ENCODE results near the gene CDH2.
"Not testable (repeated sequence)": the region's sequence is repeated elsewhere in the genome, so short reads cannot be mapped to it uniquely, and the experiment has no call there.

CDH2 gene

DNA sequence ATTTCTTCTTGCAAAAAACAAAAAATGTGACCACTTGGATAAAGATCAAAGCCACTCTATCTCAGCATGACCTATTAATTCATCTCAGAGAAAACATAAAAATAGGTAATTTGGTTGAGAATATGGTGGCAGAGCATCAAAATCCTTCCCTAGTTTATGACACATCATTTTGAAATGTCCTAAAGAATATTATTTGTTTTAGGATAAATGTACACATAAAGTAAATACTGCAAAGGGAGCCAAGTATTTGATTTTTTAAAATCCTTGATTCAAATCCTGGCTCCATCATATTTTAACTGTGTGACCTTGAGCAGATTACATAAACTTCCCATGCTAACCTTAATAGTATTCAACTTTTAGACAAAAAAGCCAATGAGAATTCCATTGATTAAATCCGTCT lies 206.6 kb downstream of the CDH2 start:
- no peak for DNase-seq

DNA sequence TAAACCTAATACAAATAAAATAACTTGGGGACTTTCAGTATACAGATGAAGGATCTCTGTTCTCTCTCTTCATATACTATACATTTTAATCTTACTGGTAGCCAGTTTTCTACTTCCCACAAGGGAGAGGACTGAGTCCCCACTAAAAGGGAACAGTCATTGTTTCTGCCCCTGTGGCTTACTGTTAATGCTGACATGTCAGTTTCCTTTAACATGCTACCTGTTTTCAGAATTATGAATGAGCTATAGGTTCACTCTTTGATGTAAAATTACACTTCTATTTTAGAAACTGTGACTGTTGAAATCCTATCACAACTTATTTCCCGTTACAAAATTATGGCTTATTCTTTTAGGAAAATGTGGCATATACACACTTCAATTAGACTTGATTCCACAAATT lies 207.7 kb downstream of the CDH2 start:
- no peak for DNase-seq

DNA sequence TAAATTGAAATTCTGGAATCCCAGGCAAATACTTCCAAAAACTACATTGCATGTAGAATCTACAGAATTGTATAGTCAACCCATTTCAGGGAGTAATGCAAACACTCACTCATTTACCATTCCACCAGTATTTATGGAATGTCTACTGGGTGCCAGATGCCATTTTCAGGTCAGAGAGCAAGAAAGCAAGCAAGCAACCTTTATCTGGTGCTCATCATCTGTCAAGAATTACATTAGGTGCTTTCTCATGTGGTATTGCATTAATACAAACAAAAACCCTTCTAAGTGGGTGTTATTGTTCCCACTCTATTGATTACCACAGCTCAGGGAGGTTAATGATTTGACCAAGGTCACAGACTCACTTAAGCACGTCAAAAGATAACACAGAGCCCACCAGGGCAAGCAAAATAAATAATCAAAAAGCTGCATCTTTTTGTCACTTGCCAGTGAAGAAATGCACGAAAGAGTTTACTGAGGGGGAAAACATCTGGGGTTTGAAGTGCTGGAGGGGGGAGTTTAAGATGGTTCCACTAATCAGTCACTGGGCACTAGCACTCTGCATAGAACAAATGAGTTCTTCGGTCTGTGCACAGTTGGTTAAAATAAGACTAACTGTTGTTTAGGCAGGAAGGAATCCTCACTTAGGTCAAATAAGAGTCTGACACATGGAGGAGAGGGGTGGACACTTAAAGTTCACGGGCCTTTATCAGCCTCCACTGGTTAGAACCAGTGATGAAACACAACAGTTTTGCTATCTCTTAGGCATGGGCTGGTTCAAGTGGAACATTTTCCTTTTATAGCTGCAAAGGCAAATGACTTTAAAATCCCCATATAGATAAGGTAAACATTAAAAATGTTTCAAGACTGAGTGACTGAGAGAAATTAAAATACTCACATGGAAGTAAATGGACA lies 208.8 kb downstream of the CDH2 start:
- DNase-seq = no peak

DNA sequence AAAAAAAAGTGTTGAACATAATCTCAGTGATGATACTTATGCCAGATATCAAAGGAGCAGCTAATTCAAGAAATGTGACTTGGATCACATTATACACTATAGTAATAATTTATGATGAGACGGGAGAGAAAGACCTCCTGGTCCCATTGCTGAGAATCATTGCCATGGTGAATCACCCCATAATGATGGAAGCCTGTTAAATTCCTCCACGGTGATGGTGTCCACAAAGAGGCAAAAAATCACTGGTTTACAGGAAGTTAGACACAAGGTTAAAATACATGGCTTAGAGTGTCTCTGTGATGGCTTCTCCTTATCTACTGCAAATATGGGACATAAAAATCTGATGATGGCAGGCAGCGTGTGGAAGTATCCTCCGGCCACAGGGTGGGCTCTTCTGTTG lies 210.0 kb downstream of the CDH2 start:
- DNase-seq = no peak

DNA sequence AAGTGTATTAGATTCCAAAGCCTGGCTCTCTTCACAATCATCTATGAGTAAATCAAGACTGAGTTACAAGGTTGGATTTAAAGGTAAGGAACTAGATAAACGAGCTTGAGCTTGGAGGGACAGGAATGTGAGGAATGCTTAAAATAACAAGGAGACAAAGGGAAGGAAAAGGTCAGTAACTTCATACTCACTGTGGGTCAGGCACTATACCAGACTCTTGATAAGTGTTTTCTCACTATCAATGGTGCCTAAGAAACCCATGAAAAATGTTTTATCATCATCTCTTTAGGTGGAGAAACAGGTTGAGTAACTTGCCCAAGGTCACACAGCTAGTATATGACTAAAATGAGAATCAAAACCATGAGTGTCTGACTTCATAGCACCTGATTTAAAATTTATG lies 212.1 kb downstream of the CDH2 start:
- DNase-seq = no peak

DNA sequence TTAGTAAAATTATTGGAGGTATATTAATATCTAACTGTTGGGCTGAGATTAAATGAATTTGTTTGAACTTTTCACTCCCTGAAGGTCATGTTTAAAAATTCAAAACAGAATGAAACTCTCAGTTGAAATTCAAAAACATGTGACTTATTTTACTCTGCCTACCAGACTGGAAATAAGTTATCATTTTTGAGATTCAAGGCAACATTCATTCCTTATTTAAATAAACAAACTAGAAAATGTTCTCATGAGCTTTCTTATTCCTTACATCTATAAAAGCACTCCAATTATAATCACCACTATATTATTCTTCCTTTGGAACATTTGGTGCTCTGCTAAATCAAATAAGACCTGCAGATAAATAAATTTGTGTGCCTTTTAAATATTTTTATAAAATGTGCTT lies 217.8 kb downstream of the CDH2 start:
- no peak for DNase-seq

DNA sequence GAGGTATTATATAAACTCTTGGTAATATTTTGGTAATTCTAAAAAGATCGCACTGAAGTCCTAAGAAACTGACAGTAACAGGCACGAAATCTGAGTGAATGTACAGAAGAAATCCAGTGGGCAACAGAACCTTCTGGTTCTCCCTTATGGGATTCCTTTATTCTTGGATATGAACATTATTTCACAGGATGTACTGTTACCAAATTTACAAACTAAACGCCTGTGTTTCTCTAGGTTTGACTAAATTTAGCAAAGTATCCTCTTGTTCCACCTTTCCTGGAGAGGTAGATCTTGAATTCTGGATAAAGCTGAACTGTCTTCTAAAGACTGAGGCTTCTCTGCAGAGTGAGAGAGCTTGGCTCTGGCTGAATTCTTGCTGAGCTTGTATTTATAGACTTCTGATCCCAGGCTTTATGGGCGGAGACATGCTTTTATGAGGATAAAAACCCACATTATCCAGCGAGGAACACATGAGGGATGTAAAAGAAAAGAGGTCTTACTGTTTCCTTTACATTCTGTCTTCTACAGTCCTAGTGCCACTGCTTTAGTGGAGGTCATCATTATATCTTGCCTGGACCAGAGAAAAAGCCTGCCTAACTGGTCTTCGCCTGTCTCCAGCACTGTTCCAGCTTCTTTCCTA lies 220.8 kb downstream of the CDH2 start:
- no peak for DNase-seq

DNA sequence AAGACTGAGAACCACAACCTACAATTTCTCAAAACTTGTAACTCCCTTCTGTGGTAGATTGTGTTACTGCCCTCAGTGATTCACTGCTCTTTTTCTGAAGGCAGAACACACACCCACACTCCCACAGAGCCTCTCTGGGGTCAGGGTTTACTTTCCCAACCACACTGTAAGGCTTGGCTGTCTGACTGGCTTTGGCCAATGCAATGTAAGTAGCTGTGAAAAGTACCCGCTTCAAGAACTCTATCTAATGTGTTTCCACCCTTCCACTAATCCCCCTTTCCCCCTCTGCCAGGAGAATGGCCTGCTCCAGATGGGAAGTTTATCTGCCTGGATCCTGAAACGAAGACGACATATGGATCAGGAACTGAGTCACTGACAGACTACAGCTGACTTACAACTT lies 222.7 kb downstream of the CDH2 start:
- DNase-seq = no peak

DNA sequence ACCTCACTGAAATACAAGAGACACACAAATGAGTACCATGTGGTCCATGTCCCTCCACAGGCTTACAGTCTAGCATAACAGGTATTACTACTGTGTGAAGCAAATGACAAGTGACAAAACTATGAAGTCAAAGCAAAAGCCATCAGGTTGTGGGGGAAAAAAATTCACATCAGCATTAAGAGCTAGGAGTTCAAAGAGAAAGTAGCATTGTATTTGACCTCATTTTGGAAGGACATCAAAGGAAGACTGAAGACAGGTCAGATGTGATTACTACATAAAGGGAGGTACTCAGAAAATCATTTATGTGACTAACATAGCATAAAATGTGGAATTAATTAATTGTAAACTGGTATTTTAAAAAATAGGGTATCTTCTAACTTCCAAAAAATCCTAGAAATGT lies 224.2 kb downstream of the CDH2 start:
- no peak for DNase-seq

DNA sequence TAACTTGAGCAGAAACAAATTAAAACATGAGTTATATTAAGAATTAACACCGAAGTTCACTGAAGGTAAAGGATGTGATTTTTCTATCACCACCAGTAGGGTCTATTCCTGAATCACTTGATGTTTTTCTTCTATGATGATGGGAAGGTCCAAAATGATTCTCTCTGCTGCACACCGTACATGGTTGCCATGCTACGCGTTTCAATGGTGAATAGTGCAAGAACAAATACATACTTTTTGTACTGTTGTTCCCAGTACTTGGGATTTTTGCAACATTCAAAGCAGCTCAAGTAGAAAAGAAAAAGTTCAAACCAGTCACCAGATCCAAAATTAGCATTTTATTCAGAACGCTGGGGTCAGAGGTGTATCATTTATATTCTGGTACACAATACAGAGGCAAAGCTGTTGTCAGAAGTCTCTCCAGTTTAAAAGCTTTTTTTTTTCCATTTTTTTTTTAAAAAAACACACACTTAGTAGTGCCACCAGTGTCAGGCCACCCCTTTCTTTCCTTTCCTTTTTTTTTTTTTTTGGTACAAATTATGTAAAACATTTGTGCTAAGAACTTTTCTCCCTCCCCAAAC lies 226.2 kb downstream of the CDH2 start:
- no peak for DNase-seq

DNA sequence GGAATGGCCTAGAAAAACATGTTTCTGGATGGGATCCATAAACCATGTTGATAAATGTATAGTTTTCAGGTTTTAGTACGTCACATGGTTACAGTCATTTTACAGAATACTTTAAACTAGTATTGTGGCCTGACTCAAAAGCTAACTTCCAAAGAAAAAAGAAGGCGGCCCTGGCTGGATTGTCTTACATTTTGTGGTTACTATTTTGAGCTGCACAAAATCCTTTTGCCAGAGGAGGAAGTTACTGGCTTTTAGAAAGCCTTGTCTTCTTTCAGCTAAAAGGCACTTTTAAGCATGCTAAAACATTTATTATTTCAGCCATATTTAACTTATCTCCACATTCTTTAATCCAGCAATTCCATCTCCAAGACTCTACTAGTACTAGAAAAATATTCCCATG lies 227.9 kb downstream of the CDH2 start:
- DNase-seq = no peak

DNA sequence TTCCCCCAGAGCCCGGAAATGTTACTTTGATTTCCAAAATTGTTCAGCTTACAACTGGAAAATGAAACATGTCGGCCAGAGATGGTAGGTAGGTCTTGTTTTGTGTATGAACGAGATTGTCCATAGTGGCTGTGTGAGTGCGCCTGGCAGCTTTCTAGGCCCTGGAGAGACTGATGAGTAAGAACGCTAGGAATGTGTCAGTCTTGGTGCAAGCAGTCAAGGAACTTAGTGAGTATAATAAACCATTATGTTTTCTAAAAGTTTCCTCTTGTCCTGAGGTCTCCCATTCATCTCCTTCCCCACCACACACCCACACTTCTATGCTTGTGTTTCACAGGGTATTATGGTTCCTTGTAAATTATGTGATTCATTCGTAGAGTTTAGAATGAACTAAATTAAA lies 234.2 kb downstream of the CDH2 start:
- DNase-seq = no peak

DNA sequence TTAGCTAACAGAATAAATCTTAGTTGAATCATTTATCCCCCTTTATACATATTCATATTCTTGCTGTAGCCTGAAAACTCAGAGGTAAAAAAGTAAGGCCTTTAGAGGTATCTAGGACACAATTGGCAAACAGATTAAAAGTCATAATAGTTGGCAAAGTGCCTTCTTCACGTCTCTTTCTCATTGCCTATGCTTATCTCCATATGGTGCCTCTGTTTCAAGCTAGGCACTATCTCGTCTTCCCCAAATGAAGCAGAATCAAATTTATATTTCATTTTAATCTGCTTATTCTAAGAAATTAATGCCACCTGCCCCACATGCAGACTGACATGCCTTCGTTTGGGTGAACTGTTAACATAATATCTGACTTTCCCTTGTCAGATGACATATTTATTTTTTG lies 245.4 kb downstream of the CDH2 start:
- DNase-seq = no peak

DNA sequence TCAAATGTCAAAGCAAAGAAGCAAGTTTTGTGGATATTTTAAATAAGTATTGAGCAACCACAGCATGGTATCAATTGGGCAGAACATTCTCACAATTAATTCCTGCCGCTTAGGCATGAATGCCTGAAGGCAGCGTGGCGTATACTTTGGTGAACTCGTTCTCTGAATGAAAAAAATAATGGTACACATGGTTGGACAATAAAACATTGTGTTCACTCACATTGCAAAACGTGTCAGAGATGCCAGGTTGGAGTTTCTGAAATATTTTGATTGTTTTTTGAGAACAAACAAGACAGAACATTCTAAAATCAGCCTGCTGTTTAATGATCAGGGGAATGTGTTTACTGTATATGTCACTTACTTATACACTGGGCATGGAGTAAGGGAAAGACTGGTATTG lies 254.2 kb downstream of the CDH2 start:
- DNase-seq = no peak

DNA sequence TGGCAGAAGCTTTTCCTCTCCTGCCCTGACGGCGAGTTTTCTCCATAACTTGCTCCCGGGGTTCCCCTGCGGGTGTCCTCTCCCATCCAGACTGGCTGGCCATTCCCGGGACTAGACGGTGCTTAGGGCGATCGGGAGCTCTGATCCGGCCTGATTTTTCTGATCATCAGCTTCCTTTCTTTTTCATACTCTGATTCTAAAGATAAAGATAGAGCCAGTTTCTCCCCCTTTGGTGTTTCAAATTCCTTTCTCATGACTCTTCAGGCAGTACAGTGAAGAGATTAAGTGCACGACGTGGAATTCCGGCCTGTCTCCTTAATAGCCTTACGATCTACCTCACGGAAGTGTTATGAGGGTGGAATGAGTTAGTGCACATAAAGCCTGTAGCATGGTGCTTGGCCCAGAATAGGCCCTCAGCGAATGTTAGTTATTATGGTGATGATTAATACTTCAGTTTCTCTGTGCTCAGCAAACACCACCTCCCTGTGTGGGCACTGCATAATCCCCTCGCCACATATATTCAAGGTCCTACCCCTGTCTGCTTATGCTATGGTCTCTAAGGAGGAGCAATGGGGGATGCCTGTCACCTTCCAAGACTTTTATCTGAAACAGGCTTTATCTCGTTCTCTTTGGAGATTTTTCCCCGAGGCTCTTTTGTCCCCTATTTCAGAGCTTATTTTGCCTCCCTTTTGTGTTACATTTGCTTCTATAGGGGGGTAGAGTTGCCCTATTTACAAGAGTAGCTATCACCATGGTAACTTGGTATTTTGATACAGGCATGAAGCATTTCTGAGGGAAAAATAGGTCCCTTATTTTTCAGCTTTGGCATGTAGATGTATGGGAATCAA lies 254.8 kb downstream of the CDH2 start:
- DNase-seq = no peak

DNA sequence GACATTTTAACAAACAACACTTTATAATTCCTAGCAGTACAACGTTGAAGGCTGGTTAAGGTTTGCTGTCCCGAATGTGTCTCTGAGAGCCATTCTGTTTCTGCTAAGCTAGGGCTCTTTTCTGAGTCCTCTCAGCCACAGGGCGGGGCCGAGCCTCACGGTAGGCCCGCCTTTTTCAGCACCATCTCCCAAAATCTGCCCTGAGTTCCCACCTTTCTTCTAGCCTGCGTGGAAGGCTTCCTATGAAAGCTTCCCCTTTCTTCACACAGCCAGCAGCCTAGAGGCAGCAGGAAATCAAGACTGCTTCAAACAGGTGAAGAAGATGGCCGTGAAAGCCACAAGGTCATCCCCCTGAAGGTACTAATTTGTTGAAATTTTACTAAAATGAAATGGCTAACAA lies 255.5 kb downstream of the CDH2 start:
- DNase-seq = no peak

DNA sequence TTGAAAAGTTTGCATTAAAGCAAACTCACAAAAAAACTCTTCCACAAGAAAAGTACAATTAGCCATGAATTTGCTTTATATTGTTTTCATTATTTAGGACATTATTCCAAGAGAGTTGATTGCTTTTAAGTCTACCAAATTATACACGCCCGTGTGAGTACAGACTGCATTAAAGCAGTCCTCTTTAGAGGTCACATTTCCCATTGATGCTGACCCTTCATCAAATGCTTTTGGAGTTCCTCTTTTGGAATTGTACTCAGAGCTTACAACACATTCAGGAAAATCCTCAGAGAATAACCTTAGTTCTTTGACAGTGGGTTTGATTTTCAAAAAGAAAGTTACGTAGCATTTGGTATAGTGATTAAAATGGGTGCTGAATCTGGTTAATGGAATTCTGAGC lies 256.1 kb downstream of the CDH2 start:
- DNase-seq = no peak

DNA sequence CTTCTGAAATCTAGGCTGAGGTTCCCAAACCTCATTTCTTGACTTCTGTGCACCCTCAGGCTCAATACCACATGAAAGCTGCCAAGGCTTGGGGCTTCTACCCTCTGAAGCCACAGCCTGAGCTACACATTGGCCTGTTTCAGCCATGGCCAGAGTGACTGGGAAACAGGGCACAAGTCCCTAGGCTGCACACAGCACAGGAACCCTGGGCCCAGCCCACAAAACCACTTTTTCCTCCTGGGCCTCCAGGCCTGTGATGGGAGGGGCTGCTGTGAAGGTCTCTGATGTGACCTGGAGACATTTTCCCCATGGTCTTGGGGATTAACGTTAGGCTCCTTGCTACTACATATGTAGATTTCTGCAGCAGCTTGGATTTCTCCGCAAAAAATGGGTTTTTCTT lies 270.7 kb downstream of the CDH2 start:
- not testable (repeated sequence) for DNase-seq

DNA sequence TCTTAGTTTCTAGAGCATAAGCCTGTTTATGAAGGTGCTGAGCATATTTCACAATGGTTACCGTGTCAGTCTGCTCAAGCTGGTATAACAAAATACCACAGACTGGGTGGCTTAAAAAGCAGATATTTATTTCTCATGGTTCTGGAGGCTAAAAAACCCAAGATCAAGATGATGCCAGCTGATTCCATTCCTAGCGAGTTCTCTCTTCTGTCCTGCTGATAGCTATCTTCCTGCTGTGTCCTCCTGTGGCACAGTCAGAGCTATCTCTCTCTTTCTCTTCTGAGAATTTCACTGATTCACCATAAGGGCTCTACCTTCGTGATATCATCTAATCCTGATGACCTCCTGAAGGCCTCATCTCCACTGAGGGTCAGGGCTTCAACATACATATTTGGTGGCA lies 273.0 kb downstream of the CDH2 start:
- DNase-seq = no peak

DNA sequence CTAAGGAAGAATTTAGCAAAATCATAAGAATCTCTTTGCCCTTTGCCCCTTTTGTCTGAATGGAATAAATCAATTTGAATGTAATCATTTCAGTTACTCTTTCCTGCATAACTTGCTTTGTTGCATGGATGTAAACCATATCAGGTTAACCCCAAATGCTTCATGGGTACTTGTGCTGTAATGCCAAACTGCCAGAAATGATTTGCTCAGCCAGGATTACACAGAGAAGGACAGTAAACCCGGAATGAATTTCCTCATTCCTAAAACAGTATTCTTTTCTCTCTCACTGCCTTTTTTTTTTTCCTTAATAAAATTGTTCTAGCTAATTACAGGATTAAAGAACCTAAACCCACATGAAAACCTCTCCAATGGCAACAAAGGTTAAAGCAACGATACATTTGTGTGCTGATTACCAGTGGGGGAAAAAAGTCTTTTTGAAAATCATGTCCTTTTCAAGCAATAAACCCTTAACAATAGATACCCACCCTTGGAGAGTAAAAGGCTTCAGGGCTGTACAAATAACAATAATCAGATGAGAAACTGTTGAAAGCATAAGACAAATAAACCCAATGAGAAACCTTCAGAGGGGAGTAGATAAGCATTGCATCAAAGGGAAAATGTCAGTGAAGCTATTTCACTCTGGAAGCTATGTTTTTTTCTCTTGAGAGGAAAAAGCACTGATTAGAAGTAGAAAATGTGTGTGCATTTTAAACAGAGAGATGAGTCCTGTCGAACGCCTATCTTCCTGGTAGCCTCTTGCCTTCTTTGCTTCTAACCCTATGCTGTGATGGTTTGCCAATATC lies 275.3 kb downstream of the CDH2 start:
- DNase-seq = no peak
